HG03159 (cell line): ENCODE measurements around the gene LMX1B.
"Not testable (repeated sequence)": the region's sequence is repeated elsewhere in the genome, so short reads cannot be mapped to it uniquely, and the experiment has no call there.

ENCODE experiments used
- ATAC-seq: cut with Tn5 transposase; IDR thresholded peaks from one replicate; pipeline ENCODE4 v1.9.1; 2021; ENCODE audit warnings: mild to moderate bottlenecking, moderate library complexity; ENCODE audit not compliant: unreplicated experiment

Gene LMX1B

DNA sequence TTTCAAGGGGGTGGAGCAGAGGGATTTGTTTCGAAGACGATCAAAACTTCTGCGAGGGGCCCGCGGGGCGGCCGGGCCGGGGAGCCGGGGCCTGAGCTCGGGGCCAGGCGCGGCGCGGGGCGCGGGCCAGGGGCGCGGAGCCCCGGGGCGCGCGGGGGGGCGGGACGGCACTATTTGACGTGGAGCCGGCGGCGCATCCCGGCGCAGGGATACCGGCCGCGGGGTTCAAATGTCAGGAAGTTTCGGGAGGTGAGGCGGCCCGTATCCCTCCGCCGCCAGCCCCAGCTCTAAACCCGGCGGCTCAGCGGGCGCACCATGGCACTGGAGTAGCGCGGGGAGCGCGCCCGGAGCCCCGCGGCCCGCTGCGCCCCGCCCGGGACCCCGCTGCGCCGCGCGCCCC lies at the start of gene LMX1B:
Gene LMX1B, plus strand, starts transcription at position 278 of the 400 bp plus-strand sequence. CDS start 522 bp downstream, outside the sequence.
- no peak for ATAC-seq

DNA sequence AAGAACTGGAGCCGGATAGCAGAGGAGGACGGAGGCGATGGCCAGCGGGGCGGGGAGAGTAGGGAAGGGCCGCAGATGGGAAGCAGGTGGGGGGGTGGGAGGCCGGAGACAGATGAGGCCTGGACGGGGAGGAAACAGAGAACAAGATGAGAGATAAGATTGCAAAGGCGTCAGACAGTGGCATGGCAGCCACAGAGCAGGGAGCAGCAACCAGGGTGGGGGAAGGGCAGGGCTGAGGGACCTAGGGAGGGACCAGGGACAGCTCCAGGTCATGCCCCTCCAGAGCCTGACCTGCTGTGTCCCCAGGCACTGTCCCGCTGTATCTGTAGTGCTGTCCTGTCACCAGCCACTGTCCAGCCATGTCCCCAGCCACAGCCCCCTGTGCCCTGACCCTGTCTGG lies 49.6 kb upstream of the LMX1B start:
- no peak for ATAC-seq

DNA sequence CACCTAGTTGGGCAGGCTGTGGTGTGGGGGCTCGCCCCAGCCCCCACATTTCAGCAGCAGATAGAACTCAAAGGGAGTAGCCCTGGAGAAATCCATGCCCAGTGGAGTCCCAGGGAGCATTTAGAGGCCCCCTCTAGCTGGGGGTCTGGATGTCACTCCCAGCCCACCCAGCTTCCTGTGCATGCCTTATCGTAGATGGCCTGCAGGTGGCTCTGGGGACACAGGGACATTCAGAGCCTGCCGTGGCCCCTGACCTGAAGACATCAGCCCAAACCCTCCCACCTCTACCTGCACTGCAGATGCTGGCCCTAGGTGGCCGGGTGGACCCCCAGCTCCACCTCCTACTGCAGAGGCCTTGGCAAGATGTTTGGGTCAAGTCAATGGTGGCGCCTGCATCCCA lies 49.0 kb upstream of the LMX1B start:
- no peak for ATAC-seq

DNA sequence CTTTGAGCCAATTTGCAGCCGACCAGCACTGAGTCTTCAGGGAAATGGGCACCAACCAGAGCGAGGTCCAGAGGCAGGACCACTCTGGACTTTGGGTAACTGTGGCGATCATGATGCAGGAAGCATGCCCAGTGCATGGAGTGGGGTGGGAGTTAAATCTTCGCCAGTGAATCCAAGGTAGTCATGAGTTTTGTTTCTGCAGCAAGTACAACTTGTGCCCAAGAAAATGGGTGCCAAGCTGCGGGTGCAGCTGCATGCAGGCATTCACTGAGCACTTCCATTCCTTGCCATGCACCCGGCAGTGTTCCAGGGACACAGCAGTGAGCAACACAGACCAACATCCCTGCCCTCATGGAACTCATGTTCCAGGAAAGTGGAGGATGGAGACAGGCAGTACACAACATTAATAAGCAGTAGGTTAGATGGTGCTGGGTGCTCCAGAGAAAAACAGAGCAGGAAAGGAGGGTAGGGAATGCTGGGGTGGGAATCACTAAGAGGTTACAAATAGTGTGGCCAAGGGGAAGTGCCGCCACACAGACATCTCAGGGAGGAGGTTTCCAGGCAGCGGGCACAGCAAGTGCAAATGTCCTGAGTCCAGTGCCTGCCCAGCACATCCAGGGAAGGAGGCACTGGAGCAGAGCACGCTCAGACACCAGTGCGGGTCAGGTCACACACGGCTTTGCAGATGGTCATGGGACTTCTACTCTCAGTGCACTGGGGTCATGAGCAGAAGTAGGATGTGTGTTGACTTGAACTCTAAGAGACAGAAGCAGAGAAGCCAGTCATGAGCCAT lies 48.2 kb upstream of the LMX1B start:
- ATAC-seq = no peak

DNA sequence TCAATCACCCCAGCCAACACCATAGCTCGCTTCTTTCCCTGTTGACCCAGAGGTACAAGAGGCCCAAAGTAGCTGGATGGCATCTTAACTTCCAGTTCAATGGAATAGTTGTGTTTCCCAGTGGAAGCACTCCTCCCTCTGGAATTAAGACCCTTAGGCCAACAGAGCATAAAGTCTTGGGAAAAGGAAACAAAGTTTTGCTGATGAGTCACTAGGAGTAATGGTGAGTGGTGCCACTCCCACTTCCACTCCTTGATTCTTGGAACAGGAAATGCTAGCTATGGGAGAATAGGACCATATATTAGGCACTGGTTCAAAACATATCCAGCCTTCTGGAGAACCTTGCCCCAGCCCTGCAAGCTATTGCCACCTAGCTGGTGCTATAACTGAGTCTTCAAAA lies 44.7 kb upstream of the LMX1B start:
- no peak for ATAC-seq

DNA sequence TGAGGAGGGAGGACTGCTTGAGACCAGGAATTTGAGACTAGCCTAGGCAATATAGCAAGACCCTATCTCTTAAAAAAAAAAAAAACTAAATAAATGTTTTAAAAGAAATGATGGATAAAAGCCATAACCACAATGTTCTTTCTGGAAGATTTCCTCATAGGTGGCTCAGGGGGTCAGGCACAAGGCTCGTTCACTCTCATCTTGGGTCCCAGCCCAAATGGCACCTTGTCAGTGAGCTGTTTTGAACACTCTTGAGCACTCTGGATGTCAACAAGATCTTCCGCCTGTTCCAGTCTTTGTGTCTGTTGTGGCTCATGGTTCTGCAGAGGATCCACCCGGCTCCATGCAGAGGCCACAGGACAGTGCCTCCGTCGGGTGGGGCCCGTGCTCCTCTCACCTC lies 35.7 kb upstream of the LMX1B start:
- ATAC-seq = no peak

DNA sequence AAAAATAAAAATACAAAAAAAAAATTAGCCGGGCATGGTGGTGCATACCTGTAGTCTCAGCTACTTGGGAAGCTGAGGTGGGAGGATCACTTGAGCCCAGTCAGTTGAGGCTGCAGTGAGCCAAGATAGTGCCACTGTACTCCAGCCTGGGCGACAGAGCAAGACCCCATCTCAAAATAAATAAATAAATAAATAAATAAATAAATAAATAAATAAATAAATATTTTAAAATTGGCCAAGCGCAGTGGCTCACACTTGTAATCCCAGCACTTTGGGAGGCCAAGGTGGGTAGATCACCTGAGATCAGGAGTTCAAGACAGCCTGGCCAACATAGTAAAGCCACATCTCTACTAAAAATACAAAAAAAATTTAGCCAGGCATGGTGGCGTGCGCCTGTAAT lies 33.4 kb upstream of the LMX1B start:
- not testable (repeated sequence) for ATAC-seq

DNA sequence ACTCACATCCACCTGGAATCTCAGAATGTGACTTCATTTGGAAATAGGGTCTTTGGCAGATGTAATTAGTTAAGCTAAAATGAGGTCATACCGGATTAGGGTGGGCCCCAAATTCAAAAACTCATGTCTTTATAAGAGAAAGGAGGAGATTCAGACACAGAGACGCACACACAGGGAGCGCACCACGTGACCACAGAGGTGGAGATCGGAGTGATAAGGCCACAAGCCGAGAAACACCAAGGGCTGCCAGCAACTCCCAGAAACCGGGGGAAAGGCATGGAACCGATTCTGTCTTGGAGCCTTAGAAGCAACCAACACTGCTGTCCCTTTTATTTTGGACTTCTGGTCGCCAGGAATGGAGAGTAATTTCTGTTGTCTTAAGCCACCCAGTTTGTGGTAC lies 31.8 kb upstream of the LMX1B start:
- ATAC-seq = no peak

DNA sequence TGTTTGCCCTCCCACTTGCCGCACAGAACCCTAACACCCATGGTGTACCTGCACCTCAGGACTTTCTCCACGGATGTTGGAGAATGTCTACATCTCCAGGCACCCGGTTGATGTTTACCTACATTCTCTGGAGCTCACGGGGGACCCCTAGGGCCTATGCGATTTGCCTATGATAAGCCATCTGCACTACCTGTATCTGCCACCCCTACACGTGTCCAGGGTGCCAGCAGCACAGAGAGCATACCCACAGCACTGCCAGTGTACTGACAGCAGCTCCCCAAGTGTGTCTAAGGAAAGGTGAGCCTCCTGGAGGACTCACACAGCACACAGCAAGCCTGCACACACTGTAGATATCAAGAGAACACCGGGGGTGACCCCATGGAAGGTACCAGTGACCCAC lies 31.3 kb upstream of the LMX1B start:
- ATAC-seq = no peak

DNA sequence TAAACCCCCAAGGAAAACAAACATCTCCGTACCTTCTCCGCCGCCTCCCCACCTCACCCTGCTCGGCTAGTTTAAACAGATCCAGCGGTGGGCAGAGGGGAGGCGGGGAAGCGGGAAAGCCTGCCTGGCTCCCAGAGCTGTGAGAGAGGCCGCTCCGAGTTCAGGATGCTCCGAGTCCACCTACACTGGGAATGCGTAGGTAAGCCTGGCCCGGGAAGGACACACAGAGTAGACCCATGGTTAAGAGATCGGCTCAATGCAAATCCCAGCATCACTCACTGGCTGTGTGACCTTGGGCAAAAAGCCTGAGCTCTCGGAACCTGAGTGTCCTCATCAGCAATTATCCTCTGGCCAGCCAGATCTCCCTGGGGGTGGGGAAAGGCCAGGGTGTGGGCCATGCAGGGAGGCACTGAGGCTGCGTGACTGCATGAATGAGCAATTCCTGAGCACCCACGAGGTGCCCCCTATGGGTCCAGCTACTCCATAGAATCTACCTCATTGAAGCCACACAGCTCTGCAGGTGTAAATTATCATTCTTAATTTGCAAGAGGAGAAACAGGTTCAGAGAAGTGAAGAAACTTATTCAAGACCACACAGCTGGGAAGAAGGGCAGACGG lies 30.5 kb upstream of the LMX1B start:
- ATAC-seq = no peak

DNA sequence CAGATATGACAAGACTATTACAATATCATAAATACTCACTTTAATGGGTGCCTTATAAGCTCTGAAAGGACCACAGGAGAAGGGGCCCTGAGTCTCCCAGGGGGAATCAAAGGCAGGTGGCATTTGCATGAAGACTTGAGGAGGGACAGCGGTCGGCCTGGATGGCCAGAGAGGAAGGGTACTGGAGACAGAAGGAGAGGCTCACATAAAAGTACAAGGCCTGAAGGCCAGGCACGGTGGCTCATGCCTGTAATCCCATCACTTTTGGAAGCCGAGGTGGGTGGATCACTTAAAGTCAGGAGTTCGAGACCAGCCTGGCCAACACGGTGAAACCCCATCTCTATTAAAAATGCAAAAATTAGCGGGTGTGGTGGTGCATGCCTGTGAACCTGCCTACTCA lies 29.1 kb upstream of the LMX1B start:
- ATAC-seq = no peak

DNA sequence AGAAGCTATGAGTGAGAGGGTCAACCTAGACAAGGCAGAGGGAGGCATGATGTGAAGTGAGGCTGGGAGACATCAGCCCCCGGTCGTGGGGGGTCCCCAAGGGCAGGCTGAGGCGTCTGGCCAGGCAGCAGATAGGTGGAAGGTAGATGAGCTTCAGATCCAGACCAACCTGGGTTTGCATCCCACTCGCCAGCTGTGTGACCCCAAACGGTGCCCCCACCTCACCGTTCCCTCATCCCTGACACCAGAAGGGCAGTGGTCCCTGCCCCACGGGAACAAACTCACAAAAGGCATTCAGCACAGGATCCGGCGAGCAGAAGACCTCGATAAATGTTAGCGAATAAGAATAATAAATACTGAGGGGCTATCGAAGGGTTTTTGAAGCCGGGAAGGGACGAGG lies 27.5 kb upstream of the LMX1B start:
- no peak for ATAC-seq

DNA sequence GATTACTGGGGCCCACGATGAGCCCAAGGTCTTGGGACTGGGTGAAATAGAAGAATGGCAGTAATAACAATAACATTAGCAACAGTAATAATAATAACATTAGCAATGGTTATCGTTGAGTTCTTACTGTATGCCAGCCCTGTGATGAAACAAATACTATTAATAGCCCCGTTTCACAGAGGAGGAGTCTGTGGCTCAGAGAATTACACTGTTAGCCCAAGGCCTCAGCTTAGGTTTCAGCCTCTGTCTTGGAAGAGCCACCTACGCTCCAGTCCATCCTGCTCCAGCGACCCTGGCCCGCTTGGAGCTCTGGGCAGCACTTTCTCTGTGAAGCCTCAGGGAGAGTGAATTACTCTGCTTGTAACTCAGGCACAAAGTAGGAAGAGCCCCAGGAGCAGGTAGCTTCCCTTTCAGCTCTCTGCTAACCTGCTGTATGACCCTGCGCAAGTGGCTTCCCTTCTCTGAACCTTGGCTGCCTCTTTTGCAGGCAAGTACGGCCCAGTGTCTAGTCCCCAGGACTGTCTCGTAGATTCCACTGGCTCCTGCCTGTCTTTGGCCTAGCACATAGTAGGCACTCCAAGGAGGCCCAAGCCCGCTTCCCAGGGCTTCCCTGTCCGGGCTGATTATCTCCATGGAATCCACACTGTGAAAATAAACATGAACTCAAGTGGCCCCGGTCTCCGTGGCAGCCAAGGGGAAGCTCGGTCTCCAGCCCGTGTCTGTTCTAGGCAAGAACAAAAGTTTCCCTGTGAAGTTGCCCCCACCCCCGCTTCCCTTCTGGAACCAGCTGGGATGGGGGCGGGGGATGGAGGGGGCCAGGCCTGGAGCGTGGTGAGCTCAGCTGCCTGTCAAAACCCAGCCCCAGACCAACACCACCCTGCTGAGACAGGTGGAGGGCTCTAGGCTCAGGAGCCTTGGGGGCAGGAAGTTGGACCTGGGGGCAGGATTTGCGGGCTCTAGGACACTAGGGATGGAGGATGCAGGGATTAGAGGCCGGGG lies 26.2 kb upstream of the LMX1B start:
- ATAC-seq = no peak

DNA sequence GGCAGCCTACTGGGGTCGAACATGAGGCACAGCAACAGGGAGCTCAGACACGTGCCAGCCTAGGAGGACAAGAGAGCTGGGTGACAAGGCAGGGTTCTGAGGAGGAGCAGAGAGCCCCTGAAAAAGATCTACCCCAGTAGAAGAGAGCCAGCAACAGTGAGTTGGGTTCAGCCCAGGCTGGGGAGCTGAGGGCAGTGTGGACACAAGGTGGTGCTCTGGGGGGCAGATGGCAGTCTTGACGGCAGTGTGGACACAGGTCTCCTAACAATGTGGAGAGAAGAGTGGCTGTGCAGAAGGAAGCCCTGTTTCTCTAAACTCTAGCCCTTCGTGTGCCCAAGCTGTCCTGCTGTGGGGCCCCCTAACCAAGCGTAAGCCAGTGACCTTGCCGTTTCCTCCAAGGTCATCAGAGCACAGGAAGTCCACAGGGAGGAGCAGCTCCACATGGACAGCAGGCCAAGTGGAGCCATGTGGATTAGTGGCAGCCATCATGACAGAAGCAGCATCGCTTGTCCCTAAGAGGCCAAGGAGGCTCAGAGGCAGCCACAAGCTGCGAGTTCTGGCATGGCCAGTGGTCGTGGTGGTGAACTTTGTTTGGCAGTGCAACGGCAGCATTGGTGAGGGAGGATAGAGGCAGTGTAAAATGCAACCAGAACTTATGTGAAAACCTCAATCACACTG lies 25.1 kb upstream of the LMX1B start:
- no peak for ATAC-seq

DNA sequence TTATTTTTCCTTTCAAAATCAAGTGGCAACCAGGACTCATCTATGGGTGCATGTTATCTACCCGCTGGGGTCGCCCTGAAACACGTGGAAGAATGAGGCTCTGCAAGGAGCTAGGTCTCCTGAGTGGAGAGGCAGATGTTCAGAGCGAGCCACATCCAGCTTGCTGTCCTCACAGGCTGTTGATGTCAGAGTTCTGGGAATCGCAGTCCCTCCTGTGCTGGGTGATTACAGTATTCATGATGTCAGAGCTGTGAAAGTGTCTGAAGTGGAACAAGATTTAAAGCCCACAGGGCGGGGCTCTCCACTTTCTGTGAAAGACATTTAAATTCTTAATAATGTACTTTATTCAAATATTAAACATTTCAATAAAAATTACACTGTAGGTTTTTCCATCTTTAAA lies 24.4 kb upstream of the LMX1B start:
- ATAC-seq = no peak

DNA sequence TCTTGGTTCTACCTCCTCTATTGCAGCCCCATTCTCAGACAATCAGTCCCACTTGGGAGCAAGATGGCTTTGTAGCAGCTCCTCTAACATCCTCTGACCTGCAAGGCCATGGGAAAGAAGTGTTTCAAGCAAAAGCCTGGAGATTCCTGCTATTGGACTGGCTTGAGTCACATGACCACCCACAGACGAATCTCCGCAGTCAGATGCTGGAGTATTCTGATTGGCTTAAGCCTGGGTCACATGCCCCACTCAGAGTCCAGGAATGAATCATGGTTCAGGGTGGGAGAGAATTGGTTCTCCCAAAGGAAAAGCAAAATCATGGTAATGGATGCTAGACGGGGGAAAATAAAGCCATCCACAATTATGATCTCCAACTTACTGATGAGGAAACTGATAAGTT lies 22.6 kb upstream of the LMX1B start:
- ATAC-seq = no peak

DNA sequence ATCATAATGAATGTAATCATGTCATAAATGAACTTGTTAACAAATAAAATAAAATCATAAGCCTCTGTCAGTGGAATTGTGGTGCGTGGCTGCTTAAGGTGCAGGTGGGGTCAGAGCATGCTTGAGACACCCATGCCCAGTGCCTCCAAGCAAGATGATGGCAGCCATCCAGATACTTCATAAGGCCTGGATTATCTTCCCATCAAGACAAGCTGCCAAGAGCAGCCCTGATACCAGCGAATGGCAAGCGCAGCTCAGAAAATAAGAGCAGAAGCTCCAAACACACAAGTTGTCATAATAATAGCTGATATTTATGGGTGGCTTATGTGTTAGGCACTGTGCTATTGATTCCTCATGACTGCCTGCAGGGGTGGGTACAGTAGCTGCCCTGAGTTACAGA lies 21.8 kb upstream of the LMX1B start:
- no peak for ATAC-seq

DNA sequence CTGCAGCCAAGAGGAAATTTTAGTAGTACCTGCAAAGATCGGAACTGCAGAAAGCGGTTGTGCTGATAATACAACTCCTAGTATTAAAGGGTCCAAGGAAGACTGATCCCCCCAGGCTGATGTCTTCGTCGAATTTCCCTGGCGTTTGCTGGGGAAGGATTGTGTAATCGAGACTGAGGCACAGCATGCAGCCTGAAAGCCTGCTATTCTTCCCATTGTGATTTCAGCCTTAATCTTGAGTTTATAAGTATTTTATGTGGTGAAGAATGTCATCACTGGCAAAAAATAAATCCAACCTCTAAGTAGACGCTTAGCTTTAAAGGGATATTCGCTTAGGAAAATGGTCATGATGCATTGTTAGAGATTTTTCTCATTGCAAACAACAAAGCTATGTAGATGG lies 21.3 kb upstream of the LMX1B start:
- no peak for ATAC-seq

DNA sequence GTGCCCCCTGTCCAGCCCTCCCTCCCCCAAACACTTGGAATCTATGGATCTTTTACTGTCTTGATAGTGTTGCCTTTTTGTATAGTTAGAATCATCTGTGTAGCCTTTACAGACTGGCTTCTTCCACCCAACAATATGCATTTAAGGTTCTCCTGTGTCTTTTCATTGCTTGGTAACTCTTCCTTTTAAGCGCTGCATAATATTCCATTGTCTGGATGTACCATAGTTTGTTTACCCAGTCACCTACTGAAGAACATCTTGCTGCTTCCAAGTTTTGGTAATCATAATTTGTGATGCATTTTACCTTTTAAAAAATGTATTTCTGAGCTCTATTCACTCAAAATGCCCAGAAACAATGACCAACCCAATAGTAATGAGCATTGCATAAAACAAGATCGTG lies 17.7 kb upstream of the LMX1B start:
- no peak for ATAC-seq

DNA sequence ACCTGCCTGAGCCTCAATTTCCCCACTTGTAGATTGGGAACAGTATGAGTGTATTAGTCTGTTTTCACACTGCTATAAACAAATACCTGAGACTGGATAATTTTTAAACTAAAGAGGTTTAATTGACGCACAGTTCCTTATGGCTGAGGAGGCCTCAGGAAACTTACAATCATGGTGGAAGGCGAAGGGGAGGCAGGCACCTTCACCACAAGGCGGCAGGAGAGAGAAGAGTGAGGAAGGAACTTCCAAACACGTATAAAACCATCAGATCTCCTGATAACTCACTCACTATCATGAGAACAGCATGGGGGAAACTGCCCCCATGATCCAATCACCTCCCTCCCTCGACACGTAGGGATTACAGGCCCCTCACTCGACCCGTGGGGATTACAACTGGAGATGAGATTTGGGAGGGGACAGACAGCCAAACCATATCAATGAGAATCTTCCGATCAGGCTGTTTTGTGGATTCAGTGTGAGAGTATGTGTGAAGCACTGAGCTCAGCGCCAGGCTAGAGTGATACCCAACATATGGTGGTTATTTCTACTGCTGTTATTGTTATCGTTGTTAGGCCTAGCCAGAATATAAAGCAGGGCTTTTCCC lies 14.6 kb upstream of the LMX1B start:
- ATAC-seq = no peak
